Testis (tissue), 2 donors: Measurements from ENCODE around the gene ATG5.

Source experiments
- CTCF ChIP-seq, 3 experiments: fragments of 450-650 bp in 2 of 3; fragments of 200-600 bp in 1 of 3; sonication (generic) in 1 of 3; IDR thresholded peaks; one replicate each; pipeline ENCODE4 v1.5.1; 2016 to 2019; ENCODE audit warnings: antibody characterized with exemption in 3 of 3, mild to moderate bottlenecking in 2 of 3, moderate library complexity in 1 of 3
- POLR2A ChIP-seq: fragments of 450-650 bp; IDR thresholded peaks from one replicate; pipeline ENCODE4 v1.6.1; 2017; ENCODE audit warnings: antibody characterized with exemption, mild to moderate bottlenecking, moderate library complexity

- TF ChIP-seq CTCF (IDR thresholded peaks at IDR 0.05) (peak in 1 of 3 experiments; percentile 1), POLR2A (peak; percentile 39)
Measured at GRCh38 chr6:106325336-106326178, at the start of gene ATG5.
